Measurements from ENCODE around the gene MTM1.
A peak's percentile ranks its signal among the peaks of the same experiment; 100 is the strongest.

Gene MTM1

GRCh38 chrX:150548684-150549083, 19.7 kb upstream of the MTM1 start:
- peak; percentile 24 for DNase-seq (ENCODE audit: low spot score)

- no peak for DNase-seq (ENCODE audit: low spot score)
These were observed 16.5 kb upstream of the MTM1 start for GRCh38 chrX:150551963-150552362.

- DNase-seq (ENCODE audit: low spot score), result no peak
These were observed 10.0 kb upstream of the MTM1 start for GRCh38 chrX:150558424-150558823.

- DNase-seq (ENCODE audit: low spot score), result no peak
These were observed 3.6 kb upstream of the MTM1 start for GRCh38 chrX:150564838-150565237.

GRCh38 chrX:150565551-150565950, 2.9 kb upstream of the MTM1 start:
- no peak for DNase-seq (ENCODE audit: low spot score)

- DNase-seq (ENCODE audit: low spot score), result no peak
These were observed 1.7 kb upstream of the MTM1 start for GRCh38 chrX:150566734-150567182.

- DNase-seq (ENCODE audit: low spot score), result no peak
These were observed 639 bp upstream of the MTM1 start for GRCh38 chrX:150567645-150568319.

- DNase-seq (ENCODE audit: low spot score), result peak; percentile 35
These were observed 695 bp downstream of the MTM1 start for GRCh38 chrX:150569155-150569477.

GRCh38 chrX:150570512-150570911, 2.1 kb downstream of the MTM1 start:
- DNase-seq (ENCODE audit: low spot score), result no peak

GRCh38 chrX:150572206-150572605, 3.8 kb downstream of the MTM1 start:
- no peak for DNase-seq (ENCODE audit: low spot score)

GRCh38 chrX:150573106-150573505, 4.7 kb downstream of the MTM1 start:
- DNase-seq (ENCODE audit: low spot score), result no peak

GRCh38 chrX:150573702-150574101, 5.3 kb downstream of the MTM1 start:
- DNase-seq (ENCODE audit: low spot score), result no peak

- DNase-seq (ENCODE audit: low spot score), result no peak
These were observed 6.4 kb downstream of the MTM1 start for GRCh38 chrX:150574559-150575418.

GRCh38 chrX:150575419-150575814, 7.0 kb downstream of the MTM1 start:
- no peak for DNase-seq (ENCODE audit: low spot score)

GRCh38 chrX:150577174-150577573, 8.8 kb downstream of the MTM1 start:
- no peak for DNase-seq (ENCODE audit: low spot score)

GRCh38 chrX:150581093-150581775, 12.8 kb downstream of the MTM1 start:
- peak; percentile 61 for DNase-seq (ENCODE audit: low spot score)

GRCh38 chrX:150582338-150582948, 14.0 kb downstream of the MTM1 start:
- no peak for DNase-seq (ENCODE audit: low spot score)

GRCh38 chrX:150587585-150588503, 19.4 kb downstream of the MTM1 start:
- peak; percentile 85 for DNase-seq (ENCODE audit: low spot score)

- DNase-seq (ENCODE audit: low spot score), result no peak
These were observed 26.2 kb downstream of the MTM1 start for GRCh38 chrX:150594584-150594983.

GRCh38 chrX:150599226-150599625, 30.8 kb downstream of the MTM1 start:
- DNase-seq (ENCODE audit: low spot score), result no peak

GRCh38 chrX:150602296-150602695, 33.9 kb downstream of the MTM1 start:
- no peak for DNase-seq (ENCODE audit: low spot score)
